ENCODE measurements around the gene ABI3BP.

GRCh38 chr3:101027286-101027685 is 34.1 kb upstream of the ABI3BP start:
- no peak for TF ChIP-seq EGR1 (IDR thresholded peaks at IDR 0.05)
- TF ChIP-seq NFIC (IDR thresholded peaks at IDR 0.05), result no peak
- TF ChIP-seq CREB1 (IDR thresholded peaks at IDR 0.05; ENCODE audit: low read depth), result no peak
- no peak for TF ChIP-seq TAF1 (IDR thresholded peaks at IDR 0.05; ENCODE audit: low read depth)

Measured in Ishikawa (cell line).